Mesendoderm (in vitro differentiated cells): ENCODE measurements around the gene CETP.
"Not testable (repeated sequence)": the region's sequence is repeated elsewhere in the genome, so short reads cannot be mapped to it uniquely, and the experiment has no call there.

Experiments
- DNase-seq: peaks from one replicate; pipeline ENCODE4 v3.0.0; 2013
- H2AK5ac ChIP-seq: 2 replicates; pipeline ENCODE4 v1.6.1; 2013; ENCODE audit warnings: low read length, inconsistent platforms
- H2BK120ac ChIP-seq: 2 replicates; pipeline ENCODE4 v1.6.1; 2013; ENCODE audit warnings: low read depth, mild to moderate bottlenecking, low read length, moderate library complexity, mixed read lengths
- H2BK15ac ChIP-seq: replicated peaks from 2 replicates; pipeline ENCODE4 v1.6.1; 2013; ENCODE audit warnings: low read depth, mild to moderate bottlenecking, moderate library complexity
- H2BK5ac ChIP-seq: 2 replicates; pipeline ENCODE4 v1.6.1; 2013; ENCODE audit warnings: low read length, inconsistent platforms
- H3K18ac ChIP-seq: 2 replicates; pipeline ENCODE4 v1.6.1; 2013; ENCODE audit warnings: mild to moderate bottlenecking, low read length, mixed read lengths
- H3K23ac ChIP-seq: one replicate; pipeline ENCODE4 v1.6.1; 2013; ENCODE audit warnings: low read length
- H3K27ac ChIP-seq: 2 replicates; pipeline ENCODE4 v1.5.1; 2013; ENCODE audit warnings: low read depth, mild to moderate bottlenecking, inconsistent platforms, low read length, moderate library complexity
- H3K27me3 ChIP-seq: 2 replicates; pipeline ENCODE4 v1.6.1; 2013; ENCODE audit warnings: low read length, control low read depth, mild to moderate bottlenecking, inconsistent platforms; ENCODE audit not compliant: insufficient read depth, poor library complexity
- H3K36me3 ChIP-seq: 2 replicates; pipeline ENCODE4 v1.6.1; 2013; ENCODE audit warnings: low read length, inconsistent platforms; ENCODE audit not compliant: control insufficient read depth, insufficient read depth
- H3K4ac ChIP-seq: one replicate; pipeline ENCODE4 v1.6.1; 2013; ENCODE audit warnings: low read depth, mild to moderate bottlenecking, low read length, moderate library complexity
- H3K4me1 ChIP-seq: 2 replicates; pipeline ENCODE4 v1.6.1; 2013; ENCODE audit warnings: low read depth, low read length, inconsistent platforms; ENCODE audit not compliant: control insufficient read depth
- H3K4me2 ChIP-seq: 2 replicates; pipeline ENCODE4 v1.6.1; 2013; ENCODE audit warnings: low read length
- H3K4me3 ChIP-seq: 2 replicates; pipeline ENCODE4 v1.5.1; 2013; ENCODE audit warnings: mild to moderate bottlenecking, low read length
- H3K56ac ChIP-seq: one replicate; pipeline ENCODE4 v1.6.1; 2013; ENCODE audit warnings: low read length
- H3K79me1 ChIP-seq: 2 replicates; pipeline ENCODE4 v1.6.1; 2013; ENCODE audit warnings: low read length, inconsistent platforms
- H3K79me2 ChIP-seq: 2 replicates; pipeline ENCODE4 v1.6.1; 2013; ENCODE audit warnings: mild to moderate bottlenecking, low read length; ENCODE audit not compliant: control insufficient read depth, insufficient read depth
- H3K9ac ChIP-seq: 2 replicates; pipeline ENCODE4 v1.6.1; 2013; ENCODE audit warnings: low read length, inconsistent platforms
- H4K5ac ChIP-seq: one replicate; pipeline ENCODE4 v1.6.1; 2013; ENCODE audit warnings: low read length
- H4K8ac ChIP-seq: one replicate; pipeline ENCODE4 v1.6.1; 2013; ENCODE audit warnings: low read depth, mild to moderate bottlenecking, control low read depth, low read length, moderate library complexity
- WGBS: extraction: QIAGEN DNeasy Blood & Tissue Kit; methylation state at CpG from one replicate; pipeline ENCODE4 v1.1.7; 2013; ENCODE audit warnings: low lambda C conversion rate, missing lambda C conversion rate; ENCODE audit not compliant: insufficient coverage; ENCODE audit errors: extremely low coverage; 5-methylcytosine and 5-hydroxymethylcytosine counted together

The CETP gene

DNA sequence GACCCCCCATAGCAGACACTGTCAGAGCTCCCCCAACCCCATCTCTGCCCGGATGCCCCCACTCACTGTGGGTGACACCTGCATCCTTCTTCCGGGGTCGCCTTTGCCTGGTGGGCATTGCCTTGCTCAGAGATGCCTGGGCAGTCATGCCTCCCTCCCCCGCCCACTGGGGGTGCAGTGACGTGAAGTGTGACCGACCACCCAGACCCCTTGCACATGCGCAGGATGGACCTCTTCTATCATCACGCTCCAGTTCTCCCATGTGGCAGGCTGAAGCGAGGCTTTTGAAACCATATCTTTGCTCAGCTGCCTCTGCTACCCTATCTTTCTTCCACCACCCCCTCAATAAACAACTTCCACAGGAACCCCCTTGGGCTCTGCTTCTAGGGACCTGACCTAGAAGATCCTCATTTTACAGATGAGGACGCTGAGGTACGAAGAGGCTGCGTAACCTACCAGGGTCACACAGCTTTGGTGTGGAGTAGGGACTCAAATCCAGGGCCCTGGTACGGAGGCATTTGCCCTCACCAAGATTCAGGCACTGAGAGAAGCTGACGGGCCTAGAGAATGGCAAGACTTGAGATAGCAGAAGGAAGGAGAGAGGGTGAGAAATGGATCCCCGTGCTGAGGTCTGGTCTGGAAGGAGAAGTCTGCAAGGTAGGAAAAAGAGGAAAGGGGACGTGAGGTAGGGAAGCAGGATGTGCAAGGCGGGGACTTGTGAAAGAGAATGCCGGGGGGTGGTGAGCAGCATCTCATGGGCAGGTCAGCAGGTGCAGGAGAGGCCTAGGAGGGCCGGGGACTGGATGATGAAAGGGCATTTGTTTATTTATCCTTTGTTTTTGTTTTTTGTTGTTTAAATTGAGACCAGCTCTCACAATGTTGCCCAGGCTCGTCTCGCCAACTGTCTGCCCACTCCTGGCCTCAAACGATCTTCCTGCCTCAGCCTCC, 42.0 kb downstream of the CETP start:
- Histone ChIP-seq H2AK5ac (no peak overlapping the region), H3K18ac (no peak overlapping the region), H3K79me2 (no peaks in the 10 kb centered on the region), H3K56ac (no peak overlapping the region), H2BK15ac (no peak overlapping the region), H4K5ac (no peak overlapping the region), H3K4me3 (no peak overlapping the region), H3K4me1 (no peaks in the 10 kb centered on the region), H3K79me1 (no peaks in the 10 kb centered on the region), H3K23ac (no peak overlapping the region), H3K27me3 (no peaks in the 10 kb centered on the region), H3K36me3 (no peaks in the 10 kb centered on the region), H3K27ac (no peak overlapping the region), H3K4me2 (no peak overlapping the region), H2BK5ac (no peak overlapping the region), H2BK120ac (no peak overlapping the region), H3K4ac (no peak overlapping the region), H4K8ac (no peak overlapping the region), H3K9ac (no peak overlapping the region)
- DNase-seq = no peak
- WGBS = no CpG with 5 or more reads among the region's 22 CpGs

DNA sequence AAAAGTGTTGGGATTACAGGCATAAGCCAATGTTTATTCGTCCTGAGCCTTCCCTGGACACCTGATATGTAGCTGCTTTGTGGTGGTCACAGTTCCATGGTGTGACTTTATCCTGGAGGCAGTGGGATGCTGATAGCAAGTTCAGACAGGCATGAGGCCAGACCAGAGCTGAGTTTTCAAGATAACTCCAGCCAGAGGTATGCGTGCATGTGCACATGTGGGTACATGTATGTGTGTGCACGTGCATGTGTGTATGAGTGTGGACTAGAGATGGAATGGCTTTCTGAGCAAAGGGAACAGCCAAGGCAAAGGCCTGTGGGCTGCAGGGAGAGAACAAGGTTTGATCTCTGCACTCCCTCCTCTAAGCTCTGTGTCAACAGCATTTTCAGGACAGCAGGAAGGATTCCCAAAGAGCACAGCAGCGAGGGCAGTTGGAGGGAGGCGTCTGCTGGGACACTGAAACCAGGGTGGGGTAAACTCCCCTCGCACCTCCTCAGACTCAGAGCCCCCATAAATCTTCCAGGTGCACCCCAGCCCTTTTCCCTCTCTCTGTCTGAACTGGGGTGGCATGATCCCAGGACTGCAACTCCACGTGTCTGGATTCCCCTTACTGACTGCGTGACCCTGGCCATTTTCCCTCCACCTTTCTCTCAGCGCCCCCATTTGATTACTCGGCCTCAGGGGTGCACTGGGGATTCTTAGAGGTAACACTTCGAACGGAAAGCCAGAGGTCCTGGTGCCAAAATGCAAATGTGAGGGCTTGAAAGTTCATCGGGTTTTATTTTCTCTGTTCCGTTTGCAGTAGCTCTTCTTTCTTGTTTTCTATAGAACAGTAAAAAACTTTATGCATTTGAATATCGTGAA, 42.9 kb downstream of the CETP start:
- no peak overlapping the region for H3K23ac ChIP-seq
- H3K4ac ChIP-seq = no peak overlapping the region
- H2BK120ac ChIP-seq = no peak overlapping the region
- no peak overlapping the region for H3K27ac ChIP-seq
- H4K8ac ChIP-seq = no peak overlapping the region
- H3K36me3 ChIP-seq = no peaks in the 10 kb centered on the region
- no peak overlapping the region for H3K9ac ChIP-seq
- H3K4me3 ChIP-seq = no peak overlapping the region
- H3K56ac ChIP-seq = no peak overlapping the region
- no CpG with 5 or more reads among the region's 15 CpGs for WGBS
- H3K79me2 ChIP-seq = no peaks in the 10 kb centered on the region
- H3K27me3 ChIP-seq = no peaks in the 10 kb centered on the region
- H3K4me2 ChIP-seq = no peak overlapping the region
- H2BK5ac ChIP-seq = no peak overlapping the region
- no peak overlapping the region for H2AK5ac ChIP-seq
- H3K4me1 ChIP-seq = no peaks in the 10 kb centered on the region
- no peak for DNase-seq
- H4K5ac ChIP-seq = no peak overlapping the region
- H3K18ac ChIP-seq = no peak overlapping the region
- no peak overlapping the region for H2BK15ac ChIP-seq
- no peaks in the 10 kb centered on the region for H3K79me1 ChIP-seq

DNA sequence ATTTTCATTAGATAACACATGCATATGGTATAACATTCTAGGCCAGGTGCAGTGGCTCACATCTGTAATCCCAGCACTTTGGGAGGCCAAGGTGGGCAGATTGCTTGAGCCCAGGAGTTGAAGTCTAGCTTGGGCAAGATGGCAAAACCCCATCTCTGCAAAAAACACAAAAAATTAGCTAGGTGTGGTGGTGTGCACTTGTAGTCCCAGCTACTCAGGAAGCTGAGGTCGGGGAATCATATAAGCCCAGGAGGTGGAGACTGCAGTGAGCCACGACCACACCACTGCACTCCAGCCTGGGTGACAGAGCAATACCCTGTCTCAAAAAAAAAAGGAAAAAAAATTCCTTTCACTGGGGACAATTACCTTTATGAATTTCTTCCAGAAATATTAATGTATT, 43.8 kb downstream of the CETP start:
- H4K8ac ChIP-seq, H3K79me2 ChIP-seq, H3K23ac ChIP-seq, H3K9ac ChIP-seq, H3K4me1 ChIP-seq, H3K4ac ChIP-seq, H2BK120ac ChIP-seq, H2BK5ac ChIP-seq, H3K56ac ChIP-seq, H3K27ac ChIP-seq, H3K27me3 ChIP-seq, H3K4me2 ChIP-seq, H3K4me3 ChIP-seq, H3K18ac ChIP-seq, DNase-seq, H3K36me3 ChIP-seq, H3K79me1 ChIP-seq, H2AK5ac ChIP-seq, H4K5ac ChIP-seq, H2BK15ac ChIP-seq: not testable (repeated sequence)
- WGBS = no CpG with 5 or more reads among the region's 2 CpGs

DNA sequence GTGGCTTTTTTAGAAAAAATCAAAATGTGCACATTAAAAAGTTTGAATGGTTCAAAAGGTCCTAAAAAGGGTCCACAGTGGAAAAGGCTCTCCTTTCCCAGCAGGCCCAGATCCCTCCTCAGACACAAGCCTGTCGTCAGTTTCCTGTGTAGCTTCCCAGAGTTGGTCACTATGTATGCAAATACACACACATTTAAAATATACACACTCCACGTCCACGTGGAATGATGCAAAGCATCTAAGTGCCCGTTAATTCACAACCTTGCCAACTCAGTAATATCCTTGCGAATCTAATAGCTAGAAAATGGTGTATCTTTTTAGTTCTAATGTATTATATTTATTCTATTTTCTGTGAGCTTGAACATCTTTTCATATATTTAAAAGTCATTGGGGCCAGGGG, 45.3 kb downstream of the CETP start:
- no peak overlapping the region for H3K18ac ChIP-seq
- no peak overlapping the region for H3K23ac ChIP-seq
- H3K79me1 ChIP-seq = no peaks in the 10 kb centered on the region
- H3K4me2 ChIP-seq = no peak overlapping the region
- no peaks in the 10 kb centered on the region for H3K27me3 ChIP-seq
- no peaks in the 10 kb centered on the region for H3K4me1 ChIP-seq
- H2BK120ac ChIP-seq = no peak overlapping the region
- H2BK5ac ChIP-seq = no peak overlapping the region
- WGBS = no CpG with 5 or more reads among the region's 5 CpGs
- no peak overlapping the region for H4K5ac ChIP-seq
- H4K8ac ChIP-seq = no peak overlapping the region
- no peak overlapping the region for H2BK15ac ChIP-seq
- no peaks in the 10 kb centered on the region for H3K36me3 ChIP-seq
- no peak overlapping the region for H3K27ac ChIP-seq
- no peak overlapping the region for H3K56ac ChIP-seq
- no peak overlapping the region for H3K4me3 ChIP-seq
- H3K4ac ChIP-seq = no peak overlapping the region
- H3K9ac ChIP-seq = no peak overlapping the region
- H2AK5ac ChIP-seq = no peak overlapping the region
- no peaks in the 10 kb centered on the region for H3K79me2 ChIP-seq
- no peak for DNase-seq

DNA sequence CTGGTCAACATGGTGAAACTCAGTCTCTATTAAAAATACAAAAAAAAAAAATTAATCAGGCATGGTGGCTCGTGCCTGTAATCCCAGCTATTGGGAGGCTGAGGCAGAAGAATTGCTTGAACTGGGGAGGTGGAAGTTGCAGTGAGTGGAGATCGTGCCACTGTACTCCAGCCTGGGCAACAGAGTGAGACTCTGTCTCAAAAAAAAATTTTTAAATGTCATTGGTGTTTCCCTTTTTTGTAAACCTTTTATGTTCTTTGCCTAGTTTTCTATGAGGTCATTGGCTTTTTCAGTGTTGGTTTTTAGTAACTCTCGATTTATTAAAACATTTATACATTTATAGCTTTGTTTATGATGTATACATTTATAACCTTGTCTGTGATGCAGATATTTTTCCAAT, 45.8 kb downstream of the CETP start:
- H3K18ac ChIP-seq = no peak overlapping the region
- H3K79me1 ChIP-seq = no peaks in the 10 kb centered on the region
- H3K79me2 ChIP-seq = no peaks in the 10 kb centered on the region
- H4K8ac ChIP-seq = no peak overlapping the region
- H2BK120ac ChIP-seq = no peak overlapping the region
- H2AK5ac ChIP-seq = no peak overlapping the region
- no peak overlapping the region for H3K27ac ChIP-seq
- no peak overlapping the region for H2BK15ac ChIP-seq
- no CpG with 5 or more reads among the region's 3 CpGs for WGBS
- H3K36me3 ChIP-seq = no peaks in the 10 kb centered on the region
- H3K9ac ChIP-seq = no peak overlapping the region
- H4K5ac ChIP-seq = no peak overlapping the region
- no peak overlapping the region for H3K23ac ChIP-seq
- H3K4me2 ChIP-seq = no peak overlapping the region
- H3K4ac ChIP-seq = no peak overlapping the region
- no peaks in the 10 kb centered on the region for H3K27me3 ChIP-seq
- no peak for DNase-seq
- no peak overlapping the region for H3K56ac ChIP-seq
- H3K4me1 ChIP-seq = no peaks in the 10 kb centered on the region
- H3K4me3 ChIP-seq = no peak overlapping the region
- H2BK5ac ChIP-seq = no peak overlapping the region
